Esophagus squamous epithelium (tissue), 4 donors: ENCODE results near the gene RBM19.

Experiments
- CTCF ChIP-seq, 6 experiments: fragments of 450-650 bp in 4 of 6; fragments of 200-600 bp in 2 of 6; sonication (generic) in 2 of 6; IDR thresholded peaks; one replicate each; pipeline ENCODE4 v1.5.1; 2016 to 2019; ENCODE audit warnings: antibody characterized with exemption in 6 of 6, mild to moderate bottlenecking in 4 of 6, moderate library complexity in 4 of 6
- POLR2A ChIP-seq, 4 donors: fragments of 450-650 bp; IDR thresholded peaks; one replicate each; pipeline ENCODE4 v1.6.1; 2017; ENCODE audit warnings: antibody characterized with exemption in 4 of 4, mild to moderate bottlenecking in 4 of 4, moderate library complexity in 3 of 4

GRCh38 chr12:113808095-113808951 lies 157.8 kb downstream of the RBM19 start:
- TF ChIP-seq CTCF (IDR thresholded peaks at IDR 0.05) (no peak), POLR2A (IDR thresholded peaks at IDR 0.05) (no peak)
